HL-60/S4 (cell line): Measurements from ENCODE around the gene DENND1A.
"Not testable (repeated sequence)": the region's sequence is repeated elsewhere in the genome, so short reads cannot be mapped to it uniquely, and the experiment has no call there.

Source experiments
- in situ Hi-C: fragments of 300-500 bp; cut with MboI; formaldehyde crosslinking; loops from 2 replicates; pipeline ENCODE4 v1.14.3; 2022; ENCODE audit warnings: low sequenced_read_pairs

DENND1A gene

GRCh38 chr9:123337971-123338370 is 592.0 kb downstream of the DENND1A start:
- in situ Hi-C loops: no loop called here

GRCh38 chr9:123336959-123337358 is 593.0 kb downstream of the DENND1A start:
- in situ Hi-C loops: no loop called here

DNA sequence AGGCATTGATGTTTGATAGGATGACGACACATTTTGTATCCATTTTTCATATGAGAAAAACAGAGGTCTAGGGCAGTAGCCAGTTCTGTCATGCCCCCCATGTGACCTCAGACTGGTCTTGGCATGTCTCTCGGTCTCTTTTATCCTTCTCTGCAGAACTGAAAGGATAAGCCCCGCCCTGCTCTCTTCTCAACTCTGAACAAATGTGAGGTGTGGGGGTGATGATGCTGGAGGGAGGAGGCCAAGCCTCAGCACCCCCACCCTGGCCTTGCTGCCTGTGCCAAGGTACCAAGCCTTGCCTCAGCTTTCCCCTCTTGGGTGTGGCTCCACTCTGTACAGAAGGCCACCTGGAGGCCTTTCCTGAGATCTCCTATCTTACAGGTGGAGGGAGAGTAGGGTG is 593.5 kb downstream of the DENND1A start:
- in situ Hi-C loops: no loop called here

DNA sequence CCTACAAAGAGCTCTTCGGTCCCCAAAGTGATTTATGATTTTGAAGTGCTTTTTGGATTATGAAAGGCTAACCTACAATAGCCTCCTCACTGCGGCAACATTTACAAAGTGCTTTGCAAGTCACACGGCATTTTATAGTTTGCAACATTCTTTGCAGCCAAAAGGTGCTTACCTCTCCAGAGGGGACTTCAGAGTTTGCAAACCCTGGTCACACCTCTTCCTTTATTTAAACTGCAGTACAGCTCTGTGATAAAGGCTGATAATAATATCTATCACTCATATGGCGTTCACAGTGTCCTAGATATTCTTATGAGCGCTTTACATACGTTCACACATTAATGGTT is 594.0 kb downstream of the DENND1A start:
- in situ Hi-C loops: no loop called here

DNA sequence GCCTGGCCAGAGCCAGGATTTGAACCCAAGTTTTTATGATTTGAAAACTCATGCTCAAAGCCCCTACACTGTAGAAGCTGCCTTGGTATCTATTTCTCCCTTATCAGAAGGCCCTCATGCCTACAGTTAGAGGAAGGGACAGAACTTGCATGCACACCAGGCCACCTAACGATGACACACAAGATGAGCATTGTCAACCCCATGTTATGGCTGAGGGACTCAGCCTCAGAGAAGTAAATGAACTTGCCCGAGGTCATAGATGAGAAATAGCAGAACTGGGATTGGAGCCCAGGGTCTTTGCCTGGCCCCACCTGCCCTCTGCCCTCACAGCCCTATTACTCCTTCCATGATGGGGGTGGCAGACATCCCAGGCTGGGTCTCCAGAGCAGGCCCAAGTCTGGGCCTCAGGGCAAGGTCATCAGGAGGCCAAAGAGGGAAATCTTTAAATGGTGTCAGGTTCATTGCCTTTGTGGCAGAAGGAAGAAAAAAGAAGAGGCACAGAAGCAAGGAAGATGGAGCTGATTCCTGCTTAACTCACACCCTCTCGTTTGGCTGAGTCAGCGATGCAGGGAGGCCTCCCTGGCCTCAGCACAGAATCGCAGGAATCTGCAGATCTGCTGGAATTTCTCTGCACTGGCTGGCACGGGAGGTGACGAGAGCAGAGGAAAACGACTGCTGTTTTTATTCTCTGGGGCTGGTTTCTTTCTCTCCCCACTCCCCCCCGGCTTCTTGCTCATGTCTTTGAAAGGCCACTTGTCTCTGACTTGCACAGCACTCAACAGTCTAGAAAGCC is 594.5 kb downstream of the DENND1A start:
- in situ Hi-C loops: no loop called here

GRCh38 chr9:123334639-123335038 is 595.3 kb downstream of the DENND1A start:
- in situ Hi-C loops: no loop called here

DNA sequence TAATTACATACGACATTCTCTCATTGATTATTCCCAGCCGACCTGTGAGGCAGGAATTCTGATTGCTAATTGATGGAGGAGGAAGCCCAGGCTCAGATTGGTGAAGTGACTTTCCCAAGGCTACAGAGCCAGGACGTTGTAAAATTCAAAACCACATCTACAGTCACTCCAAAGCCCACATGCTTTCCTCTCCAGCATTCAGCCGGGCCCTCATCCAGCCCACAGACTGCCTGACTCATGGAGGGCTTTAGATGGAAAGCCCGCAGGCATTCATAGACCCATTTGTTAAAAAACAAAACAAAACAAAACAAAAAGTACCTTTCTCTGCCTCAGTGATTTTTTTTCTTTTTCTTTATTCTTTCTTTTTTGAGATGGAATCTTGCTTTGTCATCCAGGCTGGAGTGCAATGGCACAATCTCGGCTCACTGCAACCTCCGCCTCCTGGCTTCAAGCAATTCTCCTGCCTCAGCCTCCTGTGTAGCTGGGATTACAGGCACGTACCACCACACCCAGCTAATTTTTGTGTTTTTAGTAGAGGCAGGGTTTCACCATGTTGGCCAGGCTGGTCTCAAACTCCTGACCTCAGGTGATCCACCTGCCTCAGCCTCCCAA is 596.8 kb downstream of the DENND1A start:
- in situ Hi-C loops: not testable (repeated sequence)

DNA sequence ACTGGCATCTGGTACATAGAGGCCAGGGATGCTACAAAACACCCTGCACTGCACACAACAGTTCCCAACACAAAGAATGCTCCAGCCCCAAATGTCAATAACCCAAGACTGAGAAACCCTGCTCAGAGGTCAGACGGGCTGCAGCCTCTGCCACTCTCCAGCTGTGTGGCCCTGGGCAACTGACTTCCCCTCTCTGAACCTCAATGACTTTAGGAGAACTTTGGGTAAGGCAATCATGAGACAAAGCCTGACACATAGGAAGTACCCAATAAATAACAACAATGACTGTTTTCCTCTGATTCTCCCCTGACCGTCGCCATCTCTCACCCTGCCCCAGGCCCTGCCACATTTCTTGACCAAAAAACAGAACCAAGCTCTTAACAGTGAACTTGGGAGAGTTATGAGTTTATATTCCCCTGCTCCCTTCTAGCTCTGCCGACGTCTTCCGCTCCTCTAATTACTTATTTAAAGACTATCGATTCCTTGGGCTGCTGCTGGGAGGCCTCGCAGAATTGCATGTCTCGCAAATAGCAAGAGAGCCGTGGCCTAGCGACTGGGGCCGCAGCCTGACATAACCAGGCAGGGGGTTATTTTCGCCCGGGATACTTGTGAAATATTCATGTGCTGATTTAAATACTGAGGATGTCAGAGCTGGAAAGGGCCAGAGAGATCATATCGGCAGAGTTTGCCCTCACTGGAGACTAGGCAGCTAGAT is 598.4 kb downstream of the DENND1A start:
- in situ Hi-C loops: no loop called here
